Endometrium (tissue), 2 donors: ENCODE data around the gene PRKAB2.
"Not testable (repeated sequence)": the region's sequence is repeated elsewhere in the genome, so short reads cannot be mapped to it uniquely, and the experiment has no call there.

Source experiments
- FAIRE-seq: peaks from 2 replicates; lab custom pipeline; 2012; peaks lifted over from hg19 to GRCh38; lab: Jason Lieb, UNC
- donor health status: control.
- donor health status: control.

The PRKAB2 gene, protein sequence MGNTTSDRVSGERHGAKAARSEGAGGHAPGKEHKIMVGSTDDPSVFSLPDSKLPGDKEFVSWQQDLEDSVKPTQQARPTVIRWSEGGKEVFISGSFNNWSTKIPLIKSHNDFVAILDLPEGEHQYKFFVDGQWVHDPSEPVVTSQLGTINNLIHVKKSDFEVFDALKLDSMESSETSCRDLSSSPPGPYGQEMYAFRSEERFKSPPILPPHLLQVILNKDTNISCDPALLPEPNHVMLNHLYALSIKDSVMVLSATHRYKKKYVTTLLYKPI

DNA sequence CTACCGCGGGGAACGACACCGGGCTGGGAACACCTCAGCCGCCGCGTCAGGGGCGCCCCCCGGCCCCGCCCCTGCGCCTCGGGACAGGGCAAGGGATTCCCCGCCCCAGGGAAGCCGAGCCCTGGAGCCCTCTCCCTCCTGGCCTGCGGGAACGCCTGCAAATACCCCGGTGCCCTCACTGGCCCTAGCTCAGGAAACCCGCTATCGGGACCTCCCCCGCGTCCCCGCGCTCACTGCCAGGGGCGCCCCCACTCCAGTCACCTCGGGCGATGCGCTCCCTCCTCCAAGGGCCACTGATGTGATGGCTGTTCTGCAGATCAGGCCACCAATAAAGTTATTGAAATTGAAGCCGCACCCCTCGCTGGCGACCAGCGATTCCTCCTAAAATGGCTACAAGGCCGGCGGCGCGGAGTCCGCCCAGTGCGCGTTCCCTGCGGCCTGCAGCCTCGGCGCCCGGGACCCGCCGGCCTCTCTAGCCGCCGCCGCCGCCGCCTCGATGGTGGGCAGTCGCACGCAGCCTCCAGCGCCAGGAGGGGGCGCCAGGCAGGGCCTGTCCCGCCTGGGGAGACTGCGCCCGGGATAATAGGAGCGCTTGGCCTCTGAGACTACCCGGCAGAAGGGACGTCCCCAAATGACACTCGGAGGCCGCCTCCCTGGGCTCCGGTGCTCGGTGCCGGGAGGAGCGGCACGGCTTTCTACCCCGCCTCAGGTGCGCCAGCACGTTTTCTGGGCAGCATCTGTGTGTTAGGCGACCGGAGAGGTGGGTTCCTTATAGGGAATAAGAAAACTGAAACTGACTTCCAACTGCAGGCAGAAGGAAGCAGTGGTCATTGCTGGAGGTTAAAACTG is at the start of gene PRKAB2:
Gene PRKAB2 (minus strand): TSS at position 303 of the 849 bp plus-strand sequence. CDS start 326 bp downstream, outside the sequence.
- FAIRE-seq: no peak

DNA sequence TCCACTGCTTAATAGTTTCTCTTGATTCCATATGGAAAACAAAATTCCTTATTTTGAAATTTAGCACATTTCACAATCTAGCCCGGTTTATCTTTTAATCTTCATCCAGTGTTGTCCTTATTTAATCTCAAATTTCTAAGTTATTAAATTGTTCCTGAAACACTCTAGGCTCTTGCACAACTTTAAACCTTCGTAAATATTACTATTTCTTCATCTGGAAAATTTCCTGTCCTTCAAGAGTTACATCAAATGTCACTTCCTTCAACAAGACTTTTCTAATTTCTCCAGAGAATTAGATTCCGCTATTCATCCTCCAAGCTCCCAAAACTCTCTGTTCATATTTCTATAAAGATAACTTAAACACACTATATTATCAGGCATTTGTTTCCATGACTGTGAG is 46.3 kb upstream of the PRKAB2 start:
- FAIRE-seq: no peak

DNA sequence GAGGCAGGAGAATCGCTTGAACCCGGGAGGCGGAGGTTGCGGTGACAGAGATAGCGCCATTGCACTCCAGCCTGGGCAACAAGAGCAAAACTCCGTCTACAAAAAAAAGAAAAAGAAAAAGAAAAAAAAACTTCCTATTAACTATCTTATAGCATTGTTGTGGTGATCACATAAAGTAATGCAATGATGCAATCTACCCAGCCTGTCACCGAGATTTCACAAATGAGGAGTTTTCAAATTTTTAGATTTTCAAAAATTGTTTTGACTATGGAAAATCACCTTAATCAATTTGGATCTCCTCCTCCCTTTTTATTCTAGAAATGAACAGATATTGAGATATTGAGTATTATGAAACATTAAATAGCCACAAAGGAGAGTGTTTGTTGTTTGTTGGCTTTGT is 44.9 kb upstream of the PRKAB2 start:
- FAIRE-seq: no peak

DNA sequence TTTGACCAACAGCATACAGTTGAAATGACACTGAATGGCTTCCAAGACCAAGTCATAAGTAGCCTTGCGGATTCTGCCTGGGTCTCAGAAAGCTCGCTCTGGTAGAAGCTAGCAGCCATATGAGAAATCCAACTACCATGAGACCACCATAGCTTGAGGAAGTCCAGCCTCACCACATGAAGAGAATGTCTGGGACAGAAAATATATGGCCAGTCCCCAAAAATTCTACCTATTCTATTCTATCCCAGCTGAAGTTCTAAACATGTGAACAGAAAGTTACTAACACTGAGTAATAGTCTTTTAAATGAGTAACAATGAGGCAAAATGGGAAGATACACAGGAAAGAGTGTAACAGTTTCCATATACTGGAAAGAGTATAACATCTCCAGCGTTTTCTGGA is 43.9 kb upstream of the PRKAB2 start:
- FAIRE-seq: no peak

DNA sequence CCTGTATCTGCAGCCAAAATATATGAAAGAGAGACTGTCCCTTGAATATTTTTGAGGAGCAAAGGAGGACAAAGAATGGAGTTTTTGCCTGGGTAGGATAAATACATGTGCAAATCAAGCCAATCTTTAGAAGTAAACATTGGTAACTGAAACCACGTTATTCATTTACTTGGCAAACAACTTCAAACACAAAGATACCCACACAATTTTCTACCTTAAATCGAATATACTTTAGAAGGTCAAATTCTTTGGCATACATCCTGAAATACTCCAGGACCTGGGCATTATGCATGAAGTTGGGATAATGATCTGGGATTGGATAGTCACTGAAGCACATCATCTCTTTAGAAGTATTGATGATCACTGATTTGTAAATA is 43.3 kb upstream of the PRKAB2 start:
- no peak for FAIRE-seq

DNA sequence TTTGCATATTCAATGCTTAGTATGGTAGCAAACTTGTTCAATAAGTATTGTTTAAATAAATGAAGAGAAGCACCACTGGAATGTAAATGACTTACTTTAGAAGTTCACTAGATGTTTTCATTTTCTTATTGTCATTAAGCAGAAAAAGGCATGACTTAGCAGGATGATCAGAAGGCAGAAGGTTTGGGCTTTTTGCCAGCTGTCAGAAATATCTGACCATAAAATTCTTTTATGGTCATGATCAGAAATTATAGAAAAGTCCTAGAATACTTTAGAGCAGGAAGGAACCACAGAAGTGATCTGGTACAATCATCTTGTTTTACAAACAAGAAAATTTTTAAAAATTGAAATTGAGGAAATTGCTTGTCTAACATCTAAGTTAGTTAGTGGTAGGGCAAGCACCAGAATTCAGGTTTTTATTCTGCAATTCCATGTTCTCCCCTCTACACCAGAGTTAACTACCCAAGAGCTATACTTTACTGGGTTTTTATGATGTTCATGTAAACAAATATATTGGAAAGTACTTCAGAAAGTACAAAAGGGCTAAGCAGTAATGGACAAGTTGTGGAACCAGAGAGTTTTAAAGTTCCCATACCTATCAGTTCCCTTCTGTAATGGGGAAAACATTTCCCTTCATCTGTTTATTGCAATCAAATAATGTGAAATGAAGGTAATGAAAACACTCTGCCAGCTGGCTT is 42.7 kb upstream of the PRKAB2 start:
- no peak for FAIRE-seq

DNA sequence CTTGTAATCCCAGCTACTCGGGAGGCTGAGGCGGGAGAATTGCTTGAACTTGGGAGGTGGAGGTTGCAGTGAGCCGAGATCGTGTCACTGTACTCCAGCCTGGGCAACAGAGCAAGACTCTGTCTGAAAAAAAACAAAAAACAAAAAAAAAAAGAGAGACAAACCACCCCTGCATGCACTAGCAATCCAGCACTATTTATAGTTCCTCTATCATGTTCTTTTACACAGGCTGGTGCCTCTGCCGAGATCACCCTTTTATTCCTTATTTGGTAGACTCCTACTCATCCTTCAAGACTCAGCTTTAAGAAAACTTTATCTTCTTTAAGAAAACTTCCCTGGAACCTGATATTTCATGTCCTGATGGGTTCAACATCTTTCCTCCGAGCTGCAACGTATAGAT is 42.1 kb upstream of the PRKAB2 start:
- no peak for FAIRE-seq

DNA sequence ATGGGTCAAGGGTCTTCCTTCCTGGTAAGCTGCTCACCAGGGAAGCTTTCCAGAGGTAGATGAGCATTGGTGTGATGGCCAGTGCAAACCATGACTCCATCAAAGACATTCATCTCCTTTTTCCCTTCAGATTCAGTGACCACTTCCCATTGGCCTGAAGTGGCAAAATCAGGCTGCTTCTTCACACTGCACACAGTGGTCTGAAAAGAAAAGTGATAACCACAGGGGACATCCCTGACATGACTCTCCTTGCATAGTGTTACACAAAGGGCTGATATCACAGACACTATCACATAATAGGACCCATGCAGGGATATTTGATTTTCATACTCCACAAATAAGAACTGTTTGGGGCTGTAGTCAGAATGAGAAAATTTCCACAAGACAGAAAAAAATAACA is 41.0 kb upstream of the PRKAB2 start:
- FAIRE-seq: no peak

DNA sequence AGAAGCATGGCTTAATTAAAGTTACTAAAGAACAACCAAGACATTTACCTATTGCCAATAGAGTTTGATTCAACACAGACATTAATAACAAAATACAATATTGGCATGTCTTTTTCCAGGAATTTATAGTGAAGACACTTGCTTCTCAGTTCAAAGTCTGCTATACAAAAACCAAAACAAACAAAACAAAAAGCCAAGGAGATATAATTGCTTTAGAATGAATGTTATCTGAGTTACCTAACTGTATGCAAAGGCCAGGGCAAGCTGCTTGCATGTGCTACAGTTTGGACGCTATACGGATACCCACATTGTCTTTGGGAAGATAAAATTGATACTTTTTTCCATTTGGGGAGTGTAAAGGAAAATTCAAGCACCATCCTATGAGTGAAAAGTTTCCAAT is 39.3 kb upstream of the PRKAB2 start:
- FAIRE-seq: no peak

DNA sequence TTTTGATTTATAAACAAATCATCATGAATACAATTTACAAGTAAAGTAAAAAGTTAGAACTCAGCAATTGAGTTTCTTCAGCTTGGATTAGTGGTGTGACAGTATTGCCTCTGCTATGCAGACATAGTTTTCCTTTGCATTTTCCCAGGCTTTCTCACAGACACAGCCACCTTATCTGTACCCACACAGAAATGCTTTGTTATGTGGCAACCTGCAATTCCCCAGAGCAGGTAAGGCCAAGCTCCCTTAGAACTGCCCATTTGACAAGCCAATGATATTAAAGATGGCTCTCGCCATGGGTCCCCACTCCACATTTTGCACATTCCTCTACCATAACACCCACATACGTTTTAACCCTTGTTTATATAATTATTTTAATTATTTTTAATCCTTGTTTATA is 38.7 kb upstream of the PRKAB2 start:
- no peak for FAIRE-seq

DNA sequence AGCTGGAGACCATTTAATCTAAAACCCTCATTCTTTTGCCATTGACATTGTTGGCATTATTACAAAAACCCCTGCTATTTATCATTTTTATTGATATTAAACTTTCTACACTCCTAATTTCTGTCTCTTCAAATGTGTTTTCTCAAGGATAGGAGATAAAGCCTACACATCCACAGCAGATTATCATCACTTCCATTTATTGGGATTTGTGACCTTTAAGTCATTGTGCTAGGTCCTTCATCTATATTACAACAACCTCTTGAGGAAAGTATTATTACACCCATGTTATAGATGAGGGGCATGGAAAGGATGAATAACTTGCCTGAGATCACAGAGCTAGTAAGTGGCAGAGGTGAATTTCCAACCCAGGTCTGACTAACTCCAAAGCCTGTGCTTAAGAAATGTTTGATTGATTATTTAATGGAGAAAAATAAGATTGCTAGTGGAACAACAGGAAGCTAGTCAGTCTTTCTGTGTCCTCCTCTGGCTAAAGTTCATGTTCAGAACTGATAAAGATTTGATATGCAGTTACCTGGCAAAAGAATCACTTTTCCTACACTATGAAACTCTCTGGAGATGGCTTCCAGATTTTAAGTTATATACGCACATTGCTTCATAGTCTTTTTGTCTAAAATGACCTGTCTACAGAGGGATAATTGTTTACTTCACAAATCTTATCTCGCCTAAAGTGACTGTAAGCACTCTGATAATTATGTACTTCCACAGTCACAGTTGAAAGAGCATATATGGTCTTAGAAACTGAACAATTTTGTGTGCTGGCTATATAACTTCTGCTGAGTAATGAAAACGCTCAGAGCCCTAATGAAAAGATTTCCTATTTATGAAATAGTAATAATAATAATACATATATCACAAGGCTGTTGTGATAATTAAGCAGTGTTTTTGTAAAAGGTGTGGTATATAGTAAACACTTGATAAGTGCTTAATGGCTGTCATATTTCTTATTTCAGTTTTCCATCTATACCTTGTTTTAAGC is 37.9 kb upstream of the PRKAB2 start:
- no peak for FAIRE-seq

DNA sequence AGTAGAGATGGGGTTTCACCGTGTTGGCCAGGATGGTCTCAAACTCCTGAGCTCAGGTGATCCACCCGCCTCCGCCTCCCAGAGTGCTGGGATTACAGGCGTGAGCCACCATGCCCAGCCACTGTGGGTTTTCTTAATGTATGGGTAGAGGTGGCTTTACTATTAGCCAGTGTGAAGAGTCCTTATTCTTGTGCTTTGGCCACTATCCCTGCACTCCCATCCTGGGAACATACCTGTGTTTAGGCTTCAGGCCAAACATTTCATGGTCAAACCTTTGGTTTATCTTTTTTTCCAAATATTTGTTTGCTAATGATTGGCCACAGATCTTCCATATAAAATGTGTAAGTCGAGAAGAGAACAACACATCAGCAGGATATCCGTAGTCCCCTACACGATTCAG is 36.3 kb upstream of the PRKAB2 start:
- FAIRE-seq: no peak

DNA sequence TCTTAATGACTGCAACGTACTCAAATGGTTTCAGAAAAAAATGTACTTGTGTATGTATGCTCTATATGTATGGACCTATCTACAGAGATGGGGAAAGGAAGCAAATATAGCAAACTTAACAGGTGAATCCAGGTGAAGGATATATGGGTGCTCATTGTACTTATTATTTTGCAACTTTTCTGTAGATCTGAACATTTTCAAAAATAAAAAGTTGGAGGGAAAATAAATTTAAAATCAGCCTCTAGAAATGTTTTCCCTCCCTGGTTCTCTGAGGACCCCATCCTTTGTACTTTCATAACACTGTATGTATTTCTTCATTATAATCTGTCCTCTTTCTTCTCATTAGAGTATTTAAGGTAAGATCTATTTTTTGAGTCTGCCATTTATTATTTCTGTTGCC is 34.9 kb upstream of the PRKAB2 start:
- no peak for FAIRE-seq

DNA sequence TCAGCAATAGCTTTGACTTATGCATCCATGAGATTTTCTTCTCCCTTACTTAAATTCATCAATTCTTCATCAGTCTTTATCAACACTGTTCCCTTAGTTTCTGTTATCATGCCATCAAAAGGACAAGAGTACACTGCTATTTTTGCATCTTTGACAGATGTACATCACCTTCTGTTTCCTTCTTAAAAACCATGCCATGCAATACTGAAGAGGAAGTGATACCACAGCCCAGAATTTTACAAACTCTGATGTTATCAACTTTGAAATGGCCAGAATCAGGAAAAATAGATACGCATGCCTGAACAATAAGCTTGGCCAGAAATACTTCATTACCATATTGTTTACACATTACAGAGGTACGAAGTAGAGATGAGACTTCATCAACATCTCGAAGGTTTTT is 31.8 kb upstream of the PRKAB2 start:
- FAIRE-seq: no peak

DNA sequence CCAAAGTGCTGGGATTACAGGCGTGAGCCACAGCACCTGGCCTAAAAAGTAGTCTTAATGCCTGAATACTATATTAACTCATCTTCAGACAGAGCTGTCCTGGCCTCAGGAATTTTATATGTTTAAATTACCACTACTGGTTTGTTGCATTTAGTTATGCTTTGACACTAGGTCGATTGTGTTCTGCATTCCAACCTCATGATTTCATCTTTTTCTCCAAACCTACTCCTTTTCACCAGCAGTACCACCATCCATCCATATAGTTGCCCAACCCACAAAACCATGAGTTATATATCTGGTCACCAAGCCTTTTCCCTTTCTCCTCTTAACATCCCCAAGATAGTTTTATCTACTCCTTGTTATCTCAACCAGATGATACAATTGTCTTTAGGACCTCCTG is 30.3 kb upstream of the PRKAB2 start:
- FAIRE-seq: no peak

DNA sequence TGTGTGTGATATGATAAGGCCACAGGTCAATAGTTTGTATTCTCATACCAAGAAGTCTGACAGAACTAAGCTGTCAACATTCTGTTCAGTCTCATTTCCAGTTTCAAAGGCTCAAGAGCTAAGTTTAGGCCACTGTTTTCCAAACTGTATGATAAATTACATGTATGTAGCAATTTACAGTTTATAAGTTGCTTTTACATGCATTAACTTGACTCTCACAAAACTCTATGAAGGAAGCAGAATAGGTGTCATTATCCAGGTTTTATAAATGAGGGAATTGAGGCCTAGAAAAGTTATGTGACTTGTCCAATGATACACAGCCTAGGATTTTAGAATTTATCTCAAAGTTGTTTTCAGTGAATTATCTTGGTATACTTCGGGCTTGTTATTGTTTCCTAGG is 29.5 kb upstream of the PRKAB2 start:
- no peak for FAIRE-seq

DNA sequence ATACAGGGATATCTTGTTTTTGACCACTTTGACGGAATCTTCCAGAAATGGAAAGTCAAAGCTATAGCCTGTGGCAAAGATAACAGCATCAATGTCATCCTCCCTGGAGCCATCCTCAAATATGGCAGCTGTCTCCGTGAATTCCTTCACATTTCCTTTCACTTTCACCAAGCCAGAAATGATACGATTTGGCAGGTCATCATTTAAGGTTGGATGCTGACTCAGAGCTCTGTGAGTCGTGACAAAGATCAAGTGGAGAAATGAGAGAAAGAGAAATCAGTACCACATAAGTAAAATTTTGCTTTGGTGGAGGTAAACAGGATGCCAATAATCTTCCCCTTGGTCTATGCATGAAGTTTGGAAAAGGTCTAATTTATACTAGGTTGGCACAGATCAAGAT is 29.0 kb upstream of the PRKAB2 start:
- FAIRE-seq: no peak

DNA sequence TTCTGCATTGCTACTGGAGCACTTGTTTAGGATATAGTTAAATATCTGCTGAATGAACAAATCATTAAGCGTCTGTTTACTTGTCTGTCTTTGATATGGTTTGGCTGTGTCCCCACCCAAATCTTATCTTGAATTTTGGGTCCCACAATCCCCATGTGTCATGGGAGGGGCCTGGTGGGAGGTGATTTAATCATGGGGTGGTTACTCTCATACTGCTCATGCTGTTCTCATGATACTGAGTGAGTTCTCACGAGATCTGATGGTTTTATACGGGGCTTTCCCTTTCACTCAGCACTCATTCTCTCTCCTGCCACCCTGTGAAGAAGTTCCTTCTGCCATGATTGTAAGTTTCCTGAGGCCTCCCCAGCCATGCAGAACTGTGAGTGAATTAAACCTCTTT is 25.1 kb upstream of the PRKAB2 start:
- FAIRE-seq: not testable (repeated sequence)

DNA sequence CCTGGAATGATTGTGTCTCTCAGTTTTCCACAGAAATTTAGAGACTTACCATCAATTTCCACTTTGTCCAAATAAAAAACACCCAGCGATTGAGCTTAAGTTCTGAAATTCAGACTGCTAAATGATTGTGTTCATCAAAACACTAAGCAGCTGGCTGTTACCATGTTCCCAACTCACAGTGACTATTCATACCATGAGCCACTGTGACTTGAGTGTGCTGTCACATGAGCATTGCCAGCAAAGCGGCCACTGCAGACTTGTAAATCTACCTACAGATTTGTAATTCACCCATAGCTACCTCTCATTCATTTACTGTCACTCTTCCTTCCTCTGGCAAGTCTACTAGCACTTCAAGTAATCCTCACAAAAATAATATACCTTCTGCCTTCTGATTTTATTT is 17.2 kb upstream of the PRKAB2 start:
- FAIRE-seq: no peak

DNA sequence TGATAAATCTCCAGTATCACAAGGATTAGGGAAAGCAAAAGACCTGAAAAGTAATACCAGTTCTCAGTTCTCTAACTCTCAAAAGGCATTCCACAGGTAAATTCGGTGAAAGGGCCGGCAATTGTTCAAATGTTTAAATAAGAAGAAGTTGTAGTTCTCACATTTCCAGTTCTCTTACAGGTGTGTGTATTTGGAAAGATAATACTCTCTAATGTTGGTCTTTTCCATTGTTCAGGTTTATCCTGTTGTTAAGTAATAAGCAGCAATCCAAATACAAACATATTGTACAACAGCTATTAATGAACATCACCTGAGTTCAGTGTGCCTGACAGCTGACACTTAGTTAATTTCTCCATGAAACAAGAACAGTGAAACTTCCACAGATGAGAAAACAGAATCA is 13.2 kb upstream of the PRKAB2 start:
- no peak for FAIRE-seq

DNA sequence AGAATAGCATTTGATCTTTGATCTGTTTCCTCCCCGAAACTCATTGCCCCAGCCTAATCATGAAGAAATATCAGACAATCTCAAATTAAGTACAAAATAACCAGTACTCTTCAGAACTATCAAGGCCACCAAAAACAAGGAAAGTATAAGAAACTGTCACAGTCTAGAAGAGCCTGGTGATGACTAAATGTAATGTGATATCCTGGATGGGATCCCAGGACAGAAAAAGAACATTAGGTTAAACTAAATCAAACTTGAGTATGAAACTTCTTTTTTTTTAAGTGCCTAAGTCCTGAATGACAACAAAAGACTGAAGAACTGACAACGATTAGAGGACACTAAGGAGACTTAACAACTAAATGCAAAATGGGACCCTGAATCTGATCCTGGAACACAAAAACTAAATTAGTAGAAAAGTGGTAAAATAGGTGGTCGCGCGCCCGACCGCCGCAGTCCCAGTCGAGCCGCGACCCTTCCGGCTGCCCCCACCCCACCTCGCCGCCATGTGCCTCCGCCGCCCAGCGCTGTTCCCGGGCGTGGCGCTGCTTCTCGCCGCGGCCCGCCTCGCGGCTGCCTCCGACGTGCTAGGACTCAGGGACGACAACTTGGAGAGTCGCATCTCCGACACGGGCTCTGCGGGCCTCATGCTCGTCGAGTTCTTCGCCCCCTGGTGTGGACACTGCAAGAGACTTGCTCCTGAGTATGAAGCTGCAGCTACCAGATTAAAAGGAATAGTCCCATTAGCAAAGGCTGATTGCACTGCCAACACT is 5.5 kb upstream of the PRKAB2 start:
- FAIRE-seq: no peak
